ENCODE results near the gene CPNE6. TPM values are rescaled to one million over a fixed set of nuclear protein-coding genes. Genes with fewer than 3 reads are reported as not detected.
A peak's percentile ranks its signal among the peaks of the same experiment; 100 is the strongest.
"Not testable (repeated sequence)": the region's sequence is repeated elsewhere in the genome, so short reads cannot be mapped to it uniquely, and the experiment has no call there.

The CPNE6 gene
- total and polyA plus RNA-seq, 2 donors from 2014 or later: 0.19 to 3.4 TPM

DNA sequence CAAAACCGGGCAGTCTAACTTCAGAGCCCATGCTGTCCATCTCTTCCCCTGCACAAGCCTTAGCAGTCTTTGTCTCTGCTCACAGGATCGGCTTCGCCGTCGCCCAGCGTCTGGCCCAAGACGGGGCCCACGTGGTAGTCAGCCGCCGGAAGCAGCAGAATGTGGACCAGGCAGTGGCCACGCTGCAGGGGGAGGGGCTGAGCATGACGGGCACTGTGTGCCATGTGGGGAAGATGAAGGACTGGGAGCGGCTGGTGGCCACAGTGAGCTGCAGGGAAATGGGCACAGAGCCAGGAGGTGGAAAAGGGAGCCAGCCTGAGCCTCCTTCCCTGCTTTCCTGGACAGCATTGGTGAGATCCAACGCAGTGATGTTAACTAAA, 33.7 kb upstream of the CPNE6 start:
- TF ChIP-seq, protein P1, sequence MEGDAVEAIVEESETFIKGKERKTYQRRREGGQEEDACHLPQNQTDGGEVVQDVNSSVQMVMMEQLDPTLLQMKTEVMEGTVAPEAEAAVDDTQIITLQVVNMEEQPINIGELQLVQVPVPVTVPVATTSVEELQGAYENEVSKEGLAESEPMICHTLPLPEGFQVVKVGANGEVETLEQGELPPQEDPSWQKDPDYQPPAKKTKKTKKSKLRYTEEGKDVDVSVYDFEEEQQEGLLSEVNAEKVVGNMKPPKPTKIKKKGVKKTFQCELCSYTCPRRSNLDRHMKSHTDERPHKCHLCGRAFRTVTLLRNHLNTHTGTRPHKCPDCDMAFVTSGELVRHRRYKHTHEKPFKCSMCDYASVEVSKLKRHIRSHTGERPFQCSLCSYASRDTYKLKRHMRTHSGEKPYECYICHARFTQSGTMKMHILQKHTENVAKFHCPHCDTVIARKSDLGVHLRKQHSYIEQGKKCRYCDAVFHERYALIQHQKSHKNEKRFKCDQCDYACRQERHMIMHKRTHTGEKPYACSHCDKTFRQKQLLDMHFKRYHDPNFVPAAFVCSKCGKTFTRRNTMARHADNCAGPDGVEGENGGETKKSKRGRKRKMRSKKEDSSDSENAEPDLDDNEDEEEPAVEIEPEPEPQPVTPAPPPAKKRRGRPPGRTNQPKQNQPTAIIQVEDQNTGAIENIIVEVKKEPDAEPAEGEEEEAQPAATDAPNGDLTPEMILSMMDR (IDR thresholded peaks at IDR 0.05; ENCODE audit: borderline replicate concordance, extremely low read depth, insufficient read depth): no peak
- Histone ChIP-seq H3K27me3 (ENCODE audit: control insufficient read depth, insufficient read depth, low read length) (no peaks in the 10 kb centered on the region), H3K36me3 (ENCODE audit: control insufficient read depth in 2 of 3, insufficient read depth in 3 of 3, low read length in 3 of 3) (no peaks in the 10 kb centered on the region), H3K9me3 (ENCODE audit: control insufficient read depth in 2 of 3, insufficient read depth in 1 of 3, low read length in 3 of 3) (peaks cover 0 to 4% (median 0%) of the 10 kb centered on the region in 3 donors), H3K27ac (ENCODE audit: low read depth in 2 of 2, low read length in 2 of 2) (no peak overlapping the region), H3K4me1 (ENCODE audit: control insufficient read depth in 2 of 3, insufficient read depth in 2 of 3, low read depth in 1 of 3, low read length in 3 of 3) (peaks cover 0 to 9% (median 7%) of the 10 kb centered on the region in 3 donors), H3K9ac (ENCODE audit: low read length in 3 of 3) (no peak overlapping the region), H3K4me3 (ENCODE audit: low read length in 3 of 3) (no peak overlapping the region)
- no peak for FAIRE-seq
- intact Hi-C loops (cut with DNase I): no loop called here
- peak in 1 of 5 donors; percentile 47 for DNase-seq

DNA sequence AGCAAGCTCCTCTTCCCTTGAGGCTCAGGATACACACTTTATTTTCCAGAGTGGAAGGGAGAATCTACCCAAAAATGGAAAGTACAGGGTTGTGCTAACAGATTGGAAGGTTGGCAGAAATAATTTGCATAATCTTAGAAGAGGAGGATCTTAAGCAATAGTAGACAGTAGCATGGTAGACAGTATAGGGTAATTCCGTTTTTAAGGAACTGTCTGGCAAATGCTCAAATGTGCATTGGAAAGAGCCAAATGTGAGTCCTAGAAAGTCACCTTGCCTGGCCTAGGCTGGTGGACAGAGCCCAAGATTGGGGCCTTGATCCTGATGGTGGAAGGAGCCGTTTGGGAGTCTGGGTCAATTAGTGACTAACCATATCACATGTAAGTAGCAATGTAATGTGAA, 32.7 kb upstream of the CPNE6 start:
- intact Hi-C loops (cut with DNase I): no loop called here
- DNase-seq (no peak), FAIRE-seq (no peak)
- H3K27me3 ChIP-seq (ENCODE audit: control insufficient read depth, insufficient read depth, low read length): no peaks in the 10 kb centered on the region
- no peaks in the 10 kb centered on the region for H3K36me3 ChIP-seq (ENCODE audit: control insufficient read depth in 2 of 3, insufficient read depth in 3 of 3, low read length in 3 of 3)
- no peaks in the 10 kb centered on the region for H3K9me3 ChIP-seq (ENCODE audit: control insufficient read depth in 2 of 3, insufficient read depth in 1 of 3, low read length in 3 of 3)
- peaks cover 0 to 9% (median 7%) of the 10 kb centered on the region in 3 donors for H3K4me1 ChIP-seq (ENCODE audit: control insufficient read depth in 2 of 3, insufficient read depth in 2 of 3, low read depth in 1 of 3, low read length in 3 of 3)
- no peak overlapping the region for H3K4me3 ChIP-seq (ENCODE audit: low read length in 3 of 3)
- H3K9ac ChIP-seq (ENCODE audit: low read length in 3 of 3): no peak overlapping the region
- TF ChIP-seq, protein P1 (IDR thresholded peaks at IDR 0.05; ENCODE audit: borderline replicate concordance, extremely low read depth, insufficient read depth): no peak
- no peak overlapping the region for H3K27ac ChIP-seq (ENCODE audit: low read depth in 2 of 2, low read length in 2 of 2)

DNA sequence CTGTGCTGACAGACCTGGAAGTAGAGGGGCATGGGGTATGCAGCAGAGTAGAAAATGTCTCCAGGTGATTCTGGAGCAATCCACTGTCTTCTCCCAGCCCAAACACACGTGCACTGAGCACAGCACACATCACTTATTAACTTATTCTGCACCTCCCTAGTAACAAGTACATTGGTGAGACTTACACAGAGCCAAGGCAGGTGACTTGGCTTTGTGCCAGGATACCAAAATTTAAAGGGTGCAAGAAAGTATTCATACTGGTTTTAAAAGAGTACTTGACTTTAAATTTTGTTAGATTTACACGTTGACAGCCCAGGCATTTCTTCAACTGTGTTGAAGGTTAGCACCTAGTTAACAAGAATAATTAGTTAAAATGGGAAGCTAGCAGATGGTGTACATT, 30.7 kb upstream of the CPNE6 start:
- FAIRE-seq: no peak
- Histone ChIP-seq H3K4me1 (ENCODE audit: control insufficient read depth in 2 of 3, insufficient read depth in 2 of 3, low read depth in 1 of 3, low read length in 3 of 3) (peaks cover 0 to 9% (median 7%) of the 10 kb centered on the region in 3 donors), H3K4me3 (ENCODE audit: low read length in 3 of 3) (no peak overlapping the region), H3K27me3 (ENCODE audit: control insufficient read depth, insufficient read depth, low read length) (no peaks in the 10 kb centered on the region), H3K27ac (ENCODE audit: low read depth in 2 of 2, low read length in 2 of 2) (no peak overlapping the region), H3K9ac (ENCODE audit: low read length in 3 of 3) (no peak overlapping the region), H3K9me3 (ENCODE audit: control insufficient read depth in 2 of 3, insufficient read depth in 1 of 3, low read length in 3 of 3) (no peaks in the 10 kb centered on the region), H3K36me3 (ENCODE audit: control insufficient read depth in 2 of 3, insufficient read depth in 3 of 3, low read length in 3 of 3) (no peaks in the 10 kb centered on the region)
- DNase-seq: peak in 1 of 5 donors; percentile 20
- TF ChIP-seq, protein P1 (IDR thresholded peaks at IDR 0.05; ENCODE audit: borderline replicate concordance, extremely low read depth, insufficient read depth): no peak
- intact Hi-C loops (cut with DNase I): no loop called here

DNA sequence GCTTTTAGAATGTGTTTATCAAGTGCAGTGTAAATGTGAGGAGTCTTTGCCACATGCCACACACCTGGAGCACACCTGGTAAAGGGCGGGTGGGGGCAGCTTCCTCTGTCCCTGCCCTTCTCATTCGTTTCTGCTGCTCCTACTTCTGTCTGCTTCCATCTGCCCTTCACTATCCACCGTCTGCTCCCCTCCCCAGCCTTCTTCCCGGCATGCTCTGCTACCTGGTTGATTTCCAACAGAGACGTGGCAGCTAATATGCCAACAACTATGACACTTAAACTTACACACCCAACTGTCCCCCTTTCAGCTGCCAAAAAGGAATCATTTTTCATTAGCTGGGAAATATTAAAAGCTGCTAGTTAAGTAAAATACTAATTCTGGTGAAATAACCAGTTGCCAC, 28.6 kb upstream of the CPNE6 start:
- FAIRE-seq (no peak), DNase-seq (no peak)
- Histone ChIP-seq H3K4me3 (ENCODE audit: low read length in 3 of 3) (no peak overlapping the region), H3K9ac (ENCODE audit: low read length in 3 of 3) (no peak overlapping the region), H3K9me3 (ENCODE audit: control insufficient read depth in 2 of 3, insufficient read depth in 1 of 3, low read length in 3 of 3) (no peaks in the 10 kb centered on the region), H3K4me1 (ENCODE audit: control insufficient read depth in 2 of 3, insufficient read depth in 2 of 3, low read depth in 1 of 3, low read length in 3 of 3) (peaks cover 0 to 5% (median under 1%) of the 10 kb centered on the region in 3 donors), H3K27me3 (ENCODE audit: control insufficient read depth, insufficient read depth, low read length) (no peaks in the 10 kb centered on the region), H3K27ac (ENCODE audit: low read depth in 2 of 2, low read length in 2 of 2) (no peak overlapping the region), H3K36me3 (ENCODE audit: control insufficient read depth in 2 of 3, insufficient read depth in 3 of 3, low read length in 3 of 3) (no peaks in the 10 kb centered on the region)
- intact Hi-C loops (cut with DNase I): no loop called here
- TF ChIP-seq, protein P1 (IDR thresholded peaks at IDR 0.05; ENCODE audit: borderline replicate concordance, extremely low read depth, insufficient read depth): no peak

DNA sequence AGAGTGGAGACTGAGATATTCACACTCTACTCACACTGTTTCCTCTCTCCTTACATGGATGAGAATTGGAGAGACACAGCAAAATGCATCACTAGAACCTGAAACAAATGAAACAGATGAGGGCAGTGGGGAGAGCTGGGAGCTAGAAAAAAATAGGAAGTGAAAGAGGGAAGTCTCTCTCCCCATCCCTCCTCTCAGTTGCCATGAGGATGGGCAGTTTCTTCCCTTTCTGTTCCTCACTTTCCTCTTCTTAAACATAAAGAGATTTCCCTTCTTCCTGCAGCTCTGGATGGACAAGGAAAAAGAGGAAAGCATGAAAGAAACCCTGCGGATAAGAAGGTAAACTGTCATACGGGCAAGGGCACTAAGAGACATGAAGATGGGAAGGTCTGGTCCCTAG, 22.4 kb upstream of the CPNE6 start:
- intact Hi-C loops (cut with DNase I); H3K27ac ChIP-seq (ENCODE audit: low read depth in 2 of 2, low read length in 2 of 2); H3K36me3 ChIP-seq (ENCODE audit: control insufficient read depth in 2 of 3, insufficient read depth in 3 of 3, low read length in 3 of 3); H3K9ac ChIP-seq (ENCODE audit: low read length in 3 of 3); H3K27me3 ChIP-seq (ENCODE audit: control insufficient read depth, insufficient read depth, low read length); H3K9me3 ChIP-seq (ENCODE audit: control insufficient read depth in 2 of 3, insufficient read depth in 1 of 3, low read length in 3 of 3); FAIRE-seq; H3K4me1 ChIP-seq (ENCODE audit: control insufficient read depth in 2 of 3, insufficient read depth in 2 of 3, low read depth in 1 of 3, low read length in 3 of 3); H3K4me3 ChIP-seq (ENCODE audit: low read length in 3 of 3); DNase-seq: not testable (repeated sequence)

DNA sequence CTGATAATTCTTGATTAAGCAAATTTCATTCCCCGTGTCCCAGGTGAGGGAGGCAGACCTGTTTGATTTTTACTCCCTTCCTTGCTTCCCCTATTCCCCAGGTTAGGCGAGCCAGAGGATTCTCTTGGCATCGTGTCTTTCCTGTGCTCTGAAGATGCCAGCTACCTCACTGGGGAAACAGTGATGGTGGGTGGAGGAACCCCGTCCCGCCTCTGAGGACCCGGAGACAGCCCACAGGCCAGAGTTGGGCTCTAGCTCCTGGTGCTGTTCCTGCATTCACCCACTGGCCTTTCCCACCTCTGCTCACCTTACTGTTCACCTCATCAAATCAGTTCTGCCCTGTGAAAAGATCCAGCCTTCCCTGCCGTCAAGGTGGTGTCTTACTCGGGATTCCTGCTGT, 20.6 kb upstream of the CPNE6 start:
- intact Hi-C loops (cut with DNase I); FAIRE-seq; H3K9ac ChIP-seq (ENCODE audit: low read length in 3 of 3): not testable (repeated sequence)

More for the DNA sequence above, 20.6 kb upstream of the CPNE6 start:
- not testable (repeated sequence) for H3K27me3 ChIP-seq (ENCODE audit: control insufficient read depth, insufficient read depth, low read length); H3K9me3 ChIP-seq (ENCODE audit: control insufficient read depth in 2 of 3, insufficient read depth in 1 of 3, low read length in 3 of 3); H3K36me3 ChIP-seq (ENCODE audit: control insufficient read depth in 2 of 3, insufficient read depth in 3 of 3, low read length in 3 of 3); H3K27ac ChIP-seq (ENCODE audit: low read depth in 2 of 2, low read length in 2 of 2); H3K4me1 ChIP-seq (ENCODE audit: control insufficient read depth in 2 of 3, insufficient read depth in 2 of 3, low read depth in 1 of 3, low read length in 3 of 3); H3K4me3 ChIP-seq (ENCODE audit: low read length in 3 of 3)
- DNase-seq: peak in 2 of 5 donors; percentile 40 to 51
